Measurements from ENCODE around the gene DBNL. TPM values are rescaled to one million over a fixed set of nuclear protein-coding genes. Genes with fewer than 3 reads are reported as not detected.

DBNL gene
- total RNA-seq, 1 donor from 2014 or later: 140 TPM

Other genes with a start within 250 kb of the DBNL start
- 118 and 125 TPM in 2 replicates for gene MRPS24, start 175.2 kb upstream of the DBNL start, total RNA-seq
- 32.2 and 34.4 TPM in 2 replicates for gene URGCP, start 138.1 kb upstream of the DBNL start, total RNA-seq
- gene UBE2D4, start 118.3 kb upstream of the DBNL start, total RNA-seq: 15.3 and 17.7 TPM in 2 replicates
- not detected in 2 replicates for gene SPDYE1, start 46.8 kb upstream of the DBNL start, total RNA-seq
- 0.42 and 0.78 TPM in 2 replicates for gene PGAM2, start 20.9 kb downstream of the DBNL start, total RNA-seq
- 36.9 and 41.7 TPM in 2 replicates for gene POLM, start 37.8 kb downstream of the DBNL start, total RNA-seq
- 17.0 and 17.2 TPM in 2 replicates for gene AEBP1, start 59.6 kb downstream of the DBNL start, total RNA-seq
- 234 and 250 TPM in 2 replicates for gene POLD2, start 78.8 kb downstream of the DBNL start, total RNA-seq
- gene MYL7, start 96.6 kb downstream of the DBNL start, total RNA-seq: not detected in 2 replicates
- 1.9 and 2.4 TPM in 2 replicates for gene GCK, start 144.7 kb downstream of the DBNL start, total RNA-seq
- gene YKT6, start 156.3 kb downstream of the DBNL start, total RNA-seq: 91.8 and 92.1 TPM in 2 replicates